SK-N-SH treated with all-trans-retinoic acid at 6 μM for 48 hours (cell line): ENCODE results near the gene SYNE2.

Source experiments
- ARNTL ChIP-seq: fragments of 450-650 bp; formaldehyde crosslinking; IDR thresholded peaks from 2 replicates; pipeline ENCODE4 v1.5.0; 2020; ENCODE audit warnings: low read depth, mild to moderate bottlenecking, moderate library complexity, borderline replicate concordance
- PATZ1 ChIP-seq: fragments of 250-450 bp; sonication (Bioruptor Pico); IDR thresholded peaks from 2 replicates; pipeline ENCODE4 v1.8.0; 2020; ENCODE audit warnings: mild to moderate bottlenecking, moderate library complexity, borderline replicate concordance
- POU6F1 ChIP-seq: fragments of 250-450 bp; sonication (Bioruptor Pico); IDR thresholded peaks from 2 replicates; pipeline ENCODE4 v1.8.0; 2021; ENCODE audit warnings: low read depth, mild to moderate bottlenecking, moderate library complexity, borderline replicate concordance
- TSHZ2 ChIP-seq: fragments of 250-450 bp; sonication (Bioruptor Pico); IDR thresholded peaks from 2 replicates; pipeline ENCODE4 v1.5.0; 2020; ENCODE audit warnings: mild to moderate bottlenecking, moderate library complexity
- ZFP3 ChIP-seq: fragments of 250-450 bp; sonication (Bioruptor Pico); IDR thresholded peaks from 2 replicates; pipeline ENCODE4 v1.5.0; 2020; ENCODE audit warnings: mild to moderate bottlenecking, moderate library complexity
- ZNF8 ChIP-seq: fragments of 450-650 bp; formaldehyde crosslinking; IDR thresholded peaks from 2 replicates; pipeline ENCODE4 v1.5.0; 2020; ENCODE audit warnings: mild to moderate bottlenecking, moderate library complexity

DNA sequence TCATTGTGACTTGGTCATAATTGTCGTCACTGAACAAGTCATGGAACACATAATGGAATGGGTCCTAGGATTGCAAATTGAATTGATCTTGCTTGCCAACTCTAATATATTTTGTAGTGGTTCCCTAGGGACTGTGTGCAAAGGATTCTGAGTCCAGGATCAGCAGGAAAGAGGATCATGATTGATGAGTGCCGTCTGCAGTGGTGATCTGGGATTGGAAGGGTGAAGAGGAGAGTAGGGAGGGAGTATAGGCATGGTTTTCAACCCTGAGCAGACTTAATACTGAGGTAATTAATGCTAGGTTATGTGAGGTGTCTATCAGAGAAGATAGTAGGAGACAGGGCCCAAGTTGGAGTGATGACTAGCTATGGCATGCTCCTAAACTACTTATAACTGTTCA, 272.5 kb downstream of the SYNE2 start:
- no peak for TF ChIP-seq TSHZ2
- TF ChIP-seq ZFP3 (CRISPR knock-in tag), result no peak
- no peak for TF ChIP-seq PATZ1 (CRISPR knock-in tag)
- no peak for TF ChIP-seq POU6F1
- TF ChIP-seq ARNTL (CRISPR knock-in tag), result no peak
- no peak for TF ChIP-seq ZNF8
